H9 (cell line): ENCODE data around the gene GPLD1. TPM values are rescaled to one million over a fixed set of nuclear protein-coding genes. Genes with fewer than 3 reads are reported as not detected.

Experiments used
- DNase-seq: peaks from one replicate; pipeline ENCODE4 v3.0.0-alpha.2; 2017
- H2AFZ ChIP-seq: one replicate; pipeline ENCODE4 v1.6.1; 2013; ENCODE audit warnings: mild to moderate bottlenecking, low read length, control low read depth, moderate library complexity
- H2AK5ac ChIP-seq: 2 replicates; pipeline ENCODE4 v1.6.1; 2013; ENCODE audit warnings: low read length, control low read depth, mixed read lengths; ENCODE audit not compliant: insufficient read length
- H2BK120ac ChIP-seq: one replicate; pipeline ENCODE4 v1.6.1; 2013; ENCODE audit warnings: low read depth, mild to moderate bottlenecking, low read length, control low read depth, inconsistent platforms; ENCODE audit not compliant: poor library complexity, severe bottlenecking
- H2BK12ac ChIP-seq: 2 replicates; pipeline ENCODE4 v1.6.1; 2013; ENCODE audit warnings: low read length, control low read depth, mixed read lengths, low read depth; ENCODE audit not compliant: insufficient read length
- H2BK15ac ChIP-seq: 2 replicates; pipeline ENCODE4 v1.6.1; 2013; ENCODE audit warnings: low read depth, low read length, control low read depth
- H2BK20ac ChIP-seq: one replicate; pipeline ENCODE4 v1.6.1; 2013; ENCODE audit warnings: low read depth, mild to moderate bottlenecking, low read length, control low read depth, inconsistent platforms; ENCODE audit not compliant: poor library complexity, severe bottlenecking
- H2BK5ac ChIP-seq: 2 replicates; pipeline ENCODE4 v1.6.1; 2013; ENCODE audit warnings: low read length, control low read depth, mixed read lengths; ENCODE audit not compliant: insufficient read length
- H3K14ac ChIP-seq: 2 replicates; pipeline ENCODE4 v1.6.1; 2013; ENCODE audit warnings: low read length, control low read depth; ENCODE audit not compliant: insufficient read depth
- H3K18ac ChIP-seq: 2 replicates; pipeline ENCODE4 v1.6.1; 2013; ENCODE audit warnings: low read depth, mild to moderate bottlenecking, mixed read lengths, low read length, control low read depth; ENCODE audit not compliant: insufficient read length
- H3K23ac ChIP-seq: 2 replicates; pipeline ENCODE4 v1.6.1; 2013; ENCODE audit warnings: low read length, control low read depth, mixed read lengths, low read depth; ENCODE audit not compliant: insufficient read length
- H3K23me2 ChIP-seq: 2 replicates; pipeline ENCODE4 v1.6.1; 2013; ENCODE audit warnings: low read depth, mild to moderate bottlenecking, mixed read lengths, low read length, control low read depth; ENCODE audit not compliant: insufficient read length, poor library complexity, severe bottlenecking
- H3K27ac ChIP-seq: 2 replicates; pipeline ENCODE4 v1.5.1; 2013; ENCODE audit warnings: low read length, control low read depth, mixed read lengths, low read depth; ENCODE audit not compliant: insufficient read length
- H3K27me3 ChIP-seq: 2 replicates; pipeline ENCODE4 v1.6.1; 2013; ENCODE audit warnings: low read length, control low read depth, inconsistent platforms; ENCODE audit not compliant: insufficient read depth
- H3K4ac ChIP-seq: 2 replicates; pipeline ENCODE4 v1.6.1; 2013; ENCODE audit warnings: low read depth, mild to moderate bottlenecking, control low read depth, inconsistent platforms, low read length, moderate library complexity
- H3K4me1 ChIP-seq: 2 replicates; pipeline ENCODE4 v1.6.1; 2013; ENCODE audit warnings: low read length, control low read depth, inconsistent platforms; ENCODE audit not compliant: insufficient read depth
- H3K4me2 ChIP-seq: 2 replicates; pipeline ENCODE4 v1.6.1; 2013; ENCODE audit warnings: low read length, control low read depth, mixed read lengths; ENCODE audit not compliant: insufficient read length, insufficient read depth
- H3K56ac ChIP-seq: 2 replicates; pipeline ENCODE4 v1.6.1; 2013; ENCODE audit warnings: low read depth, mild to moderate bottlenecking, mixed read lengths, low read length, control low read depth; ENCODE audit not compliant: insufficient read length
- H3K79me1 ChIP-seq: 2 replicates; pipeline ENCODE4 v1.6.1; 2013; ENCODE audit warnings: low read depth, mild to moderate bottlenecking, moderate library complexity, low read length, control low read depth, inconsistent platforms; ENCODE audit not compliant: insufficient read depth, poor library complexity, severe bottlenecking
- H3K79me2 ChIP-seq: 2 replicates; pipeline ENCODE4 v1.6.1; 2013; ENCODE audit warnings: low read length, control low read depth, inconsistent platforms; ENCODE audit not compliant: insufficient read depth
- H3K9ac ChIP-seq: 2 replicates; pipeline ENCODE4 v1.6.1; 2013; ENCODE audit warnings: low read length, control low read depth, mixed read lengths; ENCODE audit not compliant: insufficient read length; ENCODE audit errors: extremely low read depth
- H3K9me3 ChIP-seq: one replicate; pipeline ENCODE4 v1.6.1; 2013; ENCODE audit warnings: low read depth, low read length, inconsistent platforms; ENCODE audit not compliant: control insufficient read depth
- H3T11ph ChIP-seq: one replicate; pipeline ENCODE4 v1.6.1; 2013; ENCODE audit warnings: mild to moderate bottlenecking, low read length, control low read depth, inconsistent platforms
- H4K20me1 ChIP-seq: one replicate; pipeline ENCODE4 v1.6.1; 2013; ENCODE audit not compliant: control insufficient read depth, insufficient read length, insufficient read depth
- H4K5ac ChIP-seq: 2 replicates; pipeline ENCODE4 v1.6.1; 2013; ENCODE audit warnings: low read depth, mild to moderate bottlenecking, mixed read lengths, low read length, control low read depth; ENCODE audit not compliant: insufficient read length
- H4K8ac ChIP-seq: replicated peaks from 2 replicates; pipeline ENCODE4 v1.6.1; 2013; ENCODE audit warnings: low read length, control low read depth, mixed read lengths, low read depth; ENCODE audit not compliant: insufficient read length
- H4K91ac ChIP-seq: 2 replicates; pipeline ENCODE4 v1.6.1; 2013; ENCODE audit warnings: low read depth, mild to moderate bottlenecking, moderate library complexity, mixed read lengths, low read length, control low read depth; ENCODE audit not compliant: insufficient read length
- H3K27ac Mint-ChIP-seq, 3 experiments: 2 replicates in 2 of 3; 3 replicates in 1 of 3; pipeline ENCODE4 v1.8.0; 2020 to 2021; ENCODE audit warnings: mixed read lengths in 3 of 3, mild to moderate bottlenecking in 1 of 3, moderate library complexity in 1 of 3
- H3K27me3 Mint-ChIP-seq: 2 replicates; pipeline ENCODE4 v1.8.0; 2021; ENCODE audit warnings: low read depth, mild to moderate bottlenecking, moderate library complexity, mixed read lengths
- H3K36me3 Mint-ChIP-seq, 3 experiments: 2 replicates in 2 of 3; 3 replicates in 1 of 3; pipeline ENCODE4 v1.8.0; 2020 to 2021; ENCODE audit warnings: low read depth in 3 of 3, mixed read lengths in 3 of 3; ENCODE audit not compliant: insufficient read depth in 1 of 3
- H3K4me1 Mint-ChIP-seq, 2 experiments: 2 replicates each; pipeline ENCODE4 v1.8.0; 2020; ENCODE audit warnings: mixed read lengths in 2 of 2
- H3K4me3 Mint-ChIP-seq, 2 experiments: 2 replicates in 1 of 2; 3 replicates in 1 of 2; pipeline ENCODE4 v1.8.0; 2020 to 2021; ENCODE audit warnings: mild to moderate bottlenecking in 2 of 2, mixed read lengths in 2 of 2, moderate library complexity in 1 of 2
- H3K9me3 Mint-ChIP-seq, 2 experiments: 2 replicates in 1 of 2; 3 replicates in 1 of 2; pipeline ENCODE4 v1.8.0; 2020; ENCODE audit warnings: mild to moderate bottlenecking in 2 of 2, mixed read lengths in 2 of 2, moderate library complexity in 1 of 2
- CTCF ChIP-seq: fragments of 200-600 bp; sonication (generic); conservative IDR thresholded peaks from 3 replicates; pipeline ENCODE4 v1.8.0; 2021; ENCODE audit warnings: antibody characterized with exemption, mild to moderate bottlenecking
- whole genome bisulfite sequencing: extraction: QIAGEN DNeasy Blood & Tissue Kit; methylation state at CpG from one replicate; pipeline ENCODE4 v1.1.7; 2013; ENCODE audit warnings: missing lambda C conversion rate, low lambda C conversion rate, mixed read lengths; ENCODE audit not compliant: insufficient read length; ENCODE audit errors: extremely low coverage; 5-methylcytosine and 5-hydroxymethylcytosine counted together
- total RNA-seq: library from RNA; stranded (reverse); gene quantifications from 2 replicates; pipeline ENCODE4 v1.2.1, GENCODE V29; 2021

GPLD1 gene
- total RNA-seq, 1 experiment from 2014 or later, result 8.0 TPM

DNA sequence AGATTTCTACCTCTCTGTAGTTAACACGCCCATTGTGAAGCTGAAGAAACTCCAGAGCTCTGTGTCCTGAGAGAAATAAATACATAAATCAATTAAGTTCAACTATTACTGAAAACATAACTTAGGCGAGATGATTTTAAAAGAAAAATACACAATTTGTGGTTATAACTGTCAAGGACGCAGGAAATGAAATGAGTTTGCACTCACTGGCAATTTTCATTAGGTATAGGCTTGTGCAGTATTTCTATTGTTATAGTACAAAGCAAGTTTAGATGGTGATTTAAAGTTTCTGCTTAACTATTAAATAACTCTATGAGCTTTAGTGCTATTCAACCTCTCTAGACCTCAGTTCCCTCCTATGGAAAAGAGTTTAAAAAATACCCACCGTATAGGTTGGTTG is 3.3 kb downstream of the GPLD1 start:
- no peak for TF ChIP-seq CTCF
- Mint-ChIP-seq H3K27me3 (no peaks in the 10 kb centered on the region), H3K36me3 (peaks cover 0 to 2% (median 0%) of the 10 kb centered on the region in 3 experiments; a peak in 3 of 7 replicates), H3K4me1 (no peaks in the 10 kb centered on the region; a peak in 1 of 4 replicates), H3K9me3 (no peaks in the 10 kb centered on the region), H3K4me3 (no peak overlapping the region), H3K27ac (no peak overlapping the region; a peak in 1 of 7 replicates)
- H3K27ac ChIP-seq, result no peak overlapping the region
- no peaks in the 10 kb centered on the region for H3K23me2 ChIP-seq
- H2BK5ac ChIP-seq, result no peak overlapping the region
- H3T11ph ChIP-seq, result no peak overlapping the region
- no peak overlapping the region for H2BK15ac ChIP-seq
- H3K56ac ChIP-seq, result no peak overlapping the region
- H3K4me1 ChIP-seq, result no peaks in the 10 kb centered on the region
- no peak overlapping the region for H3K14ac ChIP-seq
- H4K8ac ChIP-seq, result no peak overlapping the region
- H2BK20ac ChIP-seq, result no peak overlapping the region
- H3K27me3 ChIP-seq, result no peaks in the 10 kb centered on the region
- no peak overlapping the region for H3K4me2 ChIP-seq
- no peak for DNase-seq
- no peak overlapping the region for H3K23ac ChIP-seq
- H3K9ac ChIP-seq, result no peak overlapping the region
- no peak overlapping the region for H4K91ac ChIP-seq
- no peak overlapping the region for H2AFZ ChIP-seq
- H2BK12ac ChIP-seq, result no peak overlapping the region
- H3K79me2 ChIP-seq, result no peaks in the 10 kb centered on the region
- H3K18ac ChIP-seq, result no peak overlapping the region
- H2AK5ac ChIP-seq, result no peak overlapping the region
- no peak overlapping the region for H4K5ac ChIP-seq
- H3K4ac ChIP-seq, result no peak overlapping the region
- H2BK120ac ChIP-seq, result no peak overlapping the region
- no peaks in the 10 kb centered on the region for H4K20me1 ChIP-seq
- no CpG with 5 or more reads among the region's 4 CpGs for WGBS
- no peaks in the 10 kb centered on the region for H3K9me3 ChIP-seq
- H3K79me1 ChIP-seq, result no peaks in the 10 kb centered on the region
